Kidney epithelial cell (primary cell): ENCODE results near the gene UBAP2. TPM values are rescaled to one million over a fixed set of nuclear protein-coding genes. Genes with fewer than 3 reads are reported as not detected.

Experiments used
- DNase-seq: peaks from one replicate; pipeline ENCODE4 v3.0.0-alpha.2; 2010; ENCODE audit warnings: low read depth
- H3K27me3 ChIP-seq: 2 replicates; pipeline ENCODE4 v1.6.0; 2011; ENCODE audit warnings: low read length; ENCODE audit not compliant: control insufficient read depth, insufficient read depth
- H3K36me3 ChIP-seq: 2 replicates; pipeline ENCODE4 v1.5.1; 2011; ENCODE audit warnings: low read length; ENCODE audit not compliant: control insufficient read depth, insufficient read depth
- H3K4me3 ChIP-seq: 2 replicates; pipeline ENCODE4 v1.5.1; 2011; ENCODE audit warnings: low read depth, mild to moderate bottlenecking, control low read depth, low read length
- CTCF ChIP-seq: IDR thresholded peaks from 2 replicates; pipeline ENCODE4 v1.5.1; 2011; ENCODE audit warnings: mild to moderate bottlenecking, moderate library complexity, low read length, control low read depth, inconsistent platforms; ENCODE audit not compliant: insufficient read depth, poor library complexity, severe bottlenecking
- total RNA-seq: library from RNA; depleted of rRNA; stranded (reverse); fragments of >200 nt; gene quantifications from 2 replicates; pipeline ENCODE4 v1.2.3, GENCODE V29; 2015

UBAP2 gene
- total RNA-seq, 1 donor from 2014 or later = 25.5 TPM

DNA sequence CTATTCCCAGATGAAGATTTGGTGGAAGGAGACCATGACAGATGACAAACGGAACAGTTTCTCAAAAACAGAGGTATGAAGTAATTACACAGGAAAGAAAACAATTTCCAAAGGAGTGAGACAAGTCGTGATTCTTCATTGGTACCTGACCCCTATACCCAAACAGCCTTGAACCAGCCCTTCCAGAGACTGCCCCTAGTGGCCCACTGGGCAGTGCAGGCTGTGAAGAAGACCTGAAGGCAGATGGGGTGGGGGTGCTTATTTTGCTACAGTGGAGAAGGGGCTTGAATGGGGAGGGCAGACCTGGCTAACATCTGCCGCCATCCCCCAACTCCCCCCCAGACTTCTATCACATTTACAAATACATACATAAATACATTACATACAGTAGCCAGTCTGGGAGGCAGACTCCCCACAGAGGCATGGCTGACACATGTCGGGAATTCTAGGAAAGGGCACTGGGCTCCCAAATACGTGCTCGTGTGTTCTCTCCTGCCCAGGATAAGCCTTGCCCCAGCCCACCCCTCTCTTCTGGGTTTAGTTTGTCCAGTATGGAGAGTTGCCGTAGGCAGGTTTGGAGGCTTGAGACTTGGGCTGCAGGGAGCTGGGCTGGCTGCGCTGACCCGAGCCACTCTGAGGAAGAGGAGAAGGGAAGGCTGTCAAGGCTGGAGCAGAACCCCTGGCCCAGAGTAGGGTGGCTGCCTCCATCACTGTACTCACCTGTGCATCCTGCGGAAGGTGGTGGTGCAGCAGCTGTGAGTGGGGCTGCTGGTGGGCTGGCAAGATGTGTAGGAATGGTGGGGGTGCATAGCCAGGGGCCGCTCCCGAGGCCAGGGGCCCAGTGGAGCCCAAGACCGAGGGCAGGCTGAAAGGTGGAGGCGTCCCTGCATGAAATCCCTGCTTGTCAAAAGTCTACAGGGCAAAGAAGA, 126.5 kb downstream of the UBAP2 start:
- H3K4me3 ChIP-seq = no peak overlapping the region
- no peaks in the 10 kb centered on the region for H3K27me3 ChIP-seq
- TF ChIP-seq CTCF = peak; percentile 80
- no peak for DNase-seq
- H3K36me3 ChIP-seq = peaks cover 9% of the 10 kb centered on the region

DNA sequence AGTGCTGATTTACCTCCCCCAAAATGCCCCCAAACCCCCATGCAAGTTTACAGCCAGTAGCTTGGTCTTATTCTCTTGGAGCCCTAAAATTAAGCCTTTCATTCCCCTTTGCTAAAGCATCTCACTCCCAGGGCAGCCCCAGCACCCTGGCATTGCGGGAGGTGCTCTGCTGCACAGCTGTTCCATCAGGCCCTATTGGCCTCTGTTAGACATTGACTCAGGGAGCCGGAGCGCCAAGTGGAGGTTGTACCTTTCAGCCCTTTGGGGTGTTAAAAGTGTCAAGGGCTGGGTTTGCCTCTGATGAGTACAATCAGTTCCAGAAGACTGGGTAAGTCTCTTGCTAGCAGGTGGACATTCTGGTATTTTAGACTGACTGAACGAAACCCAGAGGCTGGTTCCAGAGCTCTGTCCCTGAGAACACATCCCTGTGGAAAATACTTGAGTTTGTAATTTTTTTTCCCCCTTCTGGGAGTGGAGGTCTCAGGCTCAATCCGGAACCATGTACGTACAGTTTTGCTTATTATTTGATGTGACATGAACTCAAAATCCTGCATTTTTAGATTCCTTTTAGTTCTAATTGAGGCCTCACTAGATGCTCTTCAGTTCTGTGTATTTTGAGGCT, 129.3 kb downstream of the UBAP2 start:
- DNase-seq = no peak
- Histone ChIP-seq H3K27me3 (no peaks in the 10 kb centered on the region), H3K4me3 (no peak overlapping the region), H3K36me3 (peaks cover 7% of the 10 kb centered on the region)
- no peak for TF ChIP-seq CTCF

GRCh38 chr9:33917036-33917435, 131.7 kb downstream of the UBAP2 start:
- DNase-seq = no peak
- H3K36me3 ChIP-seq = peaks cover 1% of the 10 kb centered on the region
- no peak overlapping the region for H3K4me3 ChIP-seq
- TF ChIP-seq CTCF = no peak
- no peaks in the 10 kb centered on the region for H3K27me3 ChIP-seq

DNA sequence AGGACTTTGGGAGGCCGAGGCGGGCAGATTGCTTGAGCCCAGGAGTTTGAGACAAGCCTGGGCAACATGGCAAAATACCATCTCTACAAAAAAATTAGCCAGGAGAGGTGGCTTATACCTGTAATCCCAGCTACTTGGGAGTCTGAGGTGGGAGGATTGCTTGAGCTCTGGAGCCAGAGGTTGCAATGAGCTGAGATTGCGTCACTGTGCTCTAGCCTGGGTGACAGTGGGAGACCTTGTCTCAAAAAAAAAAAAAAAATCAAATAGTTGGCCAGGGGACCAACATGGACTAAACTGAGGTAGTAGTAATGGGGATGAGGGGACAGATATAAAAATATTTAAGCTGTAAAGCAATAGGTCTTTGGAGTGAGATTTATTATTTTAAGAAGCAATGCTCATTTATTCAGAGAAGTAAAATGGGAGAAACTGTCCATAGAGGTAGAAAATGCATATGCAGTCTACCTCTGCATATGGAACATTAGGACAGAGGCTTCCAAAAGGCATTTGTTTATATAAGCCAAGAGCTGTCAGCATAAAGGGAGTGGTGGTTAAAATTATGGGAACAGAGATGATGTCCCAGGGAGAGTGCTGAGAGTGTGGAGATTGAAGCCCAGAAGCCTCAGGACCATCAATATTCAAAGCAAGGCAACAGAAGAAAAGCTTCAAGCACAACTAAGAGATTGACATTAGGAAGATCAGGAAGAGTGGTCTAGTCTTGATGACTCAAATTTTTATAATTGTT, 133.6 kb downstream of the UBAP2 start:
- H3K36me3 ChIP-seq = peaks cover 1% of the 10 kb centered on the region
- H3K4me3 ChIP-seq = no peak overlapping the region
- no peak for DNase-seq
- no peak for TF ChIP-seq CTCF
- H3K27me3 ChIP-seq = no peaks in the 10 kb centered on the region

DNA sequence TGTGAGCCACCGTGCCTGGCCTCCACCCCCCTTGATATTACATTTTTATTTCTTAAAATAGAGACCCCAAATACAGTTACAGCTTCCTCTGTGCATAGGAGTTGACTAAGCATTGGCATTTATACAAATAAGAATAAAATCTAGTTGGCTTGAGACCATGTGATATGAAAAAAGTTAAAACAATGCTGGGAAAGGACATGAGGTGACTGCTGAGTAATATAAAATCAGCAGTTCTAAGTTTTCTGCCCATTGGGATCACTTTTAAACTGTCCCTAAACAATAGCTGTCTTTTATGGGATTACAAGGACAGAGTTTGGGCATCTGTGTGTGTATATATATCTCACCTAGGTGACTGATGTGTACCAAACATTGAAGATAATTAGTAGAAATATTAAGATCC, 135.1 kb downstream of the UBAP2 start:
- TF ChIP-seq CTCF = no peak
- Histone ChIP-seq H3K4me3 (no peak overlapping the region), H3K36me3 (peaks cover 1% of the 10 kb centered on the region), H3K27me3 (no peaks in the 10 kb centered on the region)
- no peak for DNase-seq
